ENCODE measurements around the gene DUSP16. TPM values are rescaled to one million over a fixed set of nuclear protein-coding genes. Genes with fewer than 3 reads are reported as not detected.
"Not testable (repeated sequence)": the region's sequence is repeated elsewhere in the genome, so short reads cannot be mapped to it uniquely, and the experiment has no call there.

DUSP16 gene
- total and polyA plus RNA-seq, 7 donors, result 8.6 to 27.3 (median 13.8) TPM

- H3K4me3 ChIP-seq, result no peak overlapping the region
- H3K27ac ChIP-seq, result no peak overlapping the region
- H3K9me3 ChIP-seq, result no peaks in the 10 kb centered on the region
- H3K4me1 ChIP-seq, result peaks cover 0 to 6% (median 2%) of the 10 kb centered on the region in 4 donors
- DNase-seq, result no peak
- H3K27me3 ChIP-seq, result no peaks in the 10 kb centered on the region
- no peak for TF ChIP-seq POLR2A (IDR thresholded peaks at IDR 0.05)
- peaks cover 0 to 8% (median 4%) of the 10 kb centered on the region in 4 donors for H3K36me3 ChIP-seq
- intact Hi-C loops (cut with DNase I), result no loop called here
These were observed 39.4 kb downstream of the DUSP16 start for GRCh38 chr12:12523229-12523628.

- H3K27ac ChIP-seq; intact Hi-C loops (cut with DNase I); DNase-seq; H3K4me1 ChIP-seq; H3K4me3 ChIP-seq; H3K9me3 ChIP-seq; H3K27me3 ChIP-seq: not testable (repeated sequence)
- peaks cover 0 to 12% (median 6%) of the 10 kb centered on the region in 4 donors for H3K36me3 ChIP-seq
- 55 to 88% methylated on average over 4 of the region's 4 CpGs for WGBS, 2 donors
These were observed 40.0 kb downstream of the DUSP16 start for GRCh38 chr12:12522657-12523056.

- DNase-seq, result no peak
- WGBS, 2 donors, result 80 to 85% methylated on average over 6 of the region's 6 CpGs
- H3K4me3 ChIP-seq, result no peak overlapping the region
- H3K9me3 ChIP-seq, result no peaks in the 10 kb centered on the region
- intact Hi-C loops (cut with DNase I), result no loop called here
- no peak overlapping the region for H3K27ac ChIP-seq
- H3K36me3 ChIP-seq, result peaks cover 0 to 15% (median 6%) of the 10 kb centered on the region in 4 donors
- H3K4me1 ChIP-seq, result no peaks in the 10 kb centered on the region
- TF ChIP-seq CTCF (IDR thresholded peaks at IDR 0.05), result no peak
- no peak for TF ChIP-seq POLR2AphosphoS5 (IDR thresholded peaks at IDR 0.05)
- no peak for TF ChIP-seq EP300 (IDR thresholded peaks at IDR 0.05)
- TF ChIP-seq POLR2A (IDR thresholded peaks at IDR 0.05), result no peak
- no peaks in the 10 kb centered on the region for H3K27me3 ChIP-seq
These were observed 40.8 kb downstream of the DUSP16 start for GRCh38 chr12:12521888-12522287.

- 91 to 93% methylated on average over 8 of the region's 8 CpGs for WGBS, 2 donors
- no peaks in the 10 kb centered on the region for H3K9me3 ChIP-seq
- no peak for DNase-seq
- H3K36me3 ChIP-seq, result peaks cover 0 to 15% (median 6%) of the 10 kb centered on the region in 4 donors
- no peaks in the 10 kb centered on the region for H3K27me3 ChIP-seq
- intact Hi-C loops (cut with DNase I), result no loop called here
- TF ChIP-seq POLR2A (IDR thresholded peaks at IDR 0.05) (no peak), EP300 (IDR thresholded peaks at IDR 0.05) (no peak), POLR2AphosphoS5 (IDR thresholded peaks at IDR 0.05) (no peak), CTCF (IDR thresholded peaks at IDR 0.05) (no peak)
- no peak overlapping the region for H3K27ac ChIP-seq
- H3K4me1 ChIP-seq, result no peaks in the 10 kb centered on the region
- no peak overlapping the region for H3K4me3 ChIP-seq
These were observed 41.6 kb downstream of the DUSP16 start for GRCh38 chr12:12521044-12521485.

- TF ChIP-seq POLR2AphosphoS5 (IDR thresholded peaks at IDR 0.05), result no peak
- no peak for TF ChIP-seq EP300 (IDR thresholded peaks at IDR 0.05)
- TF ChIP-seq CTCF (IDR thresholded peaks at IDR 0.05), result no peak
- no peak for TF ChIP-seq POLR2A (IDR thresholded peaks at IDR 0.05)
- Histone ChIP-seq H3K27ac (no peak overlapping the region), H3K4me1 (no peaks in the 10 kb centered on the region), H3K9me3 (no peaks in the 10 kb centered on the region), H3K4me3 (no peak overlapping the region), H3K27me3 (no peaks in the 10 kb centered on the region), H3K36me3 (peaks cover 0 to 15% (median 6%) of the 10 kb centered on the region in 4 donors)
- DNase-seq, result no peak
- intact Hi-C loops (cut with DNase I), result no loop called here
These were observed 42.4 kb downstream of the DUSP16 start for GRCh38 chr12:12520273-12520672.

GRCh38 chr12:12519354-12519998, 43.2 kb downstream of the DUSP16 start:
- no peak overlapping the region for H3K4me3 ChIP-seq
- H3K27ac ChIP-seq, result no peak overlapping the region
- intact Hi-C loops (cut with DNase I), result no loop called here
- H3K4me1 ChIP-seq, result no peaks in the 10 kb centered on the region
- DNase-seq, result no peak
- TF ChIP-seq POLR2A (IDR thresholded peaks at IDR 0.05), result no peak
- TF ChIP-seq POLR2AphosphoS5 (IDR thresholded peaks at IDR 0.05), result no peak
- TF ChIP-seq CTCF (IDR thresholded peaks at IDR 0.05), result no peak
- TF ChIP-seq EP300 (IDR thresholded peaks at IDR 0.05), result no peak
- 34 to 70% methylated on average over 4 of the region's 4 CpGs for WGBS, 2 donors
- H3K9me3 ChIP-seq, result no peaks in the 10 kb centered on the region
- no peaks in the 10 kb centered on the region for H3K27me3 ChIP-seq
- peaks cover 0 to 15% (median 6%) of the 10 kb centered on the region in 4 donors for H3K36me3 ChIP-seq

Measured in sigmoid colon (tissue), 7 donors.